Activated B cell treated with CpG ODN at 0.5 μM for 24 hours (primary cell): ENCODE data around the gene LAPTM5. TPM values are rescaled to one million over a fixed set of nuclear protein-coding genes. Genes with fewer than 3 reads are reported as not detected.

Experiments used
- ATAC-seq: fragments of 200-7000 bp; cut with Tn5 transposase; one replicate; pipeline ENCODE4 v1.10.0; 2021; ENCODE audit warnings: low read depth, mild to moderate bottlenecking, moderate library complexity
- CTCF ChIA-PET: fragments of 350-600 bp; sonication (Branson Sonifier 250); formaldehyde crosslinking; loops from one replicate; lab custom pipeline; 2021; ENCODE audit warnings: antibody characterized with exemption; lab: Charles Lee
- POLR2A ChIA-PET: fragments of 350-600 bp; sonication (Branson Sonifier 250); formaldehyde crosslinking; loops from one replicate; lab custom pipeline; 2021; ENCODE audit warnings: antibody characterized with exemption; lab: Charles Lee
- DNase-seq: peaks from one replicate; pipeline ENCODE4 v3.0.0; 2022
- H3K27ac Mint-ChIP-seq: one replicate; pipeline ENCODE4 v1.8.0; 2020; ENCODE audit warnings: mixed read lengths
- H3K27me3 Mint-ChIP-seq: one replicate; pipeline ENCODE4 v1.8.0; 2021; ENCODE audit warnings: mixed read lengths
- H3K36me3 Mint-ChIP-seq: one replicate; pipeline ENCODE4 v1.8.0; 2021; ENCODE audit warnings: low read depth, mixed read lengths
- H3K4me1 Mint-ChIP-seq: one replicate; pipeline ENCODE4 v1.8.0; 2021; ENCODE audit warnings: mixed read lengths
- H3K4me3 Mint-ChIP-seq: one replicate; pipeline ENCODE4 v1.8.0; 2020; ENCODE audit warnings: mild to moderate bottlenecking, mixed read lengths
- H3K9me3 Mint-ChIP-seq: one replicate; pipeline ENCODE4 v1.8.0; 2020; ENCODE audit warnings: mixed read lengths
- intact Hi-C: fragments of 100-400 bp; cut with micrococcal nuclease; formaldehyde crosslinking; loops from one replicate; pipeline ENCODE4 v1.15.1; 2024
- total RNA-seq: library from RNA; stranded (reverse); gene quantifications from 2 replicates; pipeline ENCODE4 v1.2.3, GENCODE V29; 2022
- TF ChIP-seq, protein P1 (sequence below): fragments of 200-600 bp; IDR thresholded peaks from one replicate; pipeline ENCODE4 v1.8.0; 2022; ENCODE audit warnings: antibody characterized with exemption, mild to moderate bottlenecking

Gene LAPTM5
- total RNA-seq, 1 donor from 2014 or later: 766 TPM

DNA sequence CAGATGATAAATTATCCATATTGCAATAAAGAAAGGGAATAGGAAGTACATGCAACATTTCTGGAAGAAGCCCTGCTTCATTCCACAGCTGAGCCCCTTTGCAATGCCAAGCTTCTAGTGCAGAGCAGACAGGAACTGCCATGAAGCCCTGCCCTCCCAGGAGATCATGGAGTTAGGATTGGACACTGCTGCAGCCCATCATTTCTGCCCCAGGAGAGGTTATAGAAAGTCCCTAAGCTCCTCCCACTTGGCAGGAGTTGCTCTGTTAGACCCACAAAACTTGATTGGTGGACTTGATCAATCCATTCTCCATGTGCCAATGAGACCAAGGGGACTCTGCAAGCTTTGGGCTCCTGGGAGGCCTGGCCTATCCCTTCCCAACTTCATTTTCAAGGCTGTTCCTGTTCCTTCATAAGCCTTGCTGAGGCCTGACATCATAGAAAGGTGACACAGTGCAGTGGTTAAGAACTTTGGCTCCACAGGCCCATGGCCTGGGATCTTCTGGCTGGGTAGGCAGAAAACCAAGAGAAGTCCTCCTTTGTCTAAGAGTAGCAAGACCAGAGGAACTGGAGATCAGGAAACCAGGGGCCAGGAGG lies 1.3 kb upstream of the LAPTM5 start:
- no peaks in the 10 kb centered on the region for H3K27me3 Mint-ChIP-seq
- TF ChIP-seq, protein P1, sequence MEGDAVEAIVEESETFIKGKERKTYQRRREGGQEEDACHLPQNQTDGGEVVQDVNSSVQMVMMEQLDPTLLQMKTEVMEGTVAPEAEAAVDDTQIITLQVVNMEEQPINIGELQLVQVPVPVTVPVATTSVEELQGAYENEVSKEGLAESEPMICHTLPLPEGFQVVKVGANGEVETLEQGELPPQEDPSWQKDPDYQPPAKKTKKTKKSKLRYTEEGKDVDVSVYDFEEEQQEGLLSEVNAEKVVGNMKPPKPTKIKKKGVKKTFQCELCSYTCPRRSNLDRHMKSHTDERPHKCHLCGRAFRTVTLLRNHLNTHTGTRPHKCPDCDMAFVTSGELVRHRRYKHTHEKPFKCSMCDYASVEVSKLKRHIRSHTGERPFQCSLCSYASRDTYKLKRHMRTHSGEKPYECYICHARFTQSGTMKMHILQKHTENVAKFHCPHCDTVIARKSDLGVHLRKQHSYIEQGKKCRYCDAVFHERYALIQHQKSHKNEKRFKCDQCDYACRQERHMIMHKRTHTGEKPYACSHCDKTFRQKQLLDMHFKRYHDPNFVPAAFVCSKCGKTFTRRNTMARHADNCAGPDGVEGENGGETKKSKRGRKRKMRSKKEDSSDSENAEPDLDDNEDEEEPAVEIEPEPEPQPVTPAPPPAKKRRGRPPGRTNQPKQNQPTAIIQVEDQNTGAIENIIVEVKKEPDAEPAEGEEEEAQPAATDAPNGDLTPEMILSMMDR: no peak
- peak overlapping the region; percentile 96 for H3K27ac Mint-ChIP-seq
- no peaks in the 10 kb centered on the region for H3K9me3 Mint-ChIP-seq
- ChIA-PET POLR2A (interaction anchor here (0.6 to 25.3 kb wide), 8 partner anchors 13 to 1491 kb away, joined by 3 to 662 read pairs (median 94); partner anchors contain the start of gene MATN1), CTCF (interaction anchor here (1.1 to 2.6 kb wide), 6 partner anchors 8 to 40 kb away, joined by 3 to 31 read pairs (median 6); no protein-coding TSS in a partner anchor)
- peaks cover 90% of the 10 kb centered on the region for H3K4me1 Mint-ChIP-seq
- ATAC-seq: no peak
- H3K36me3 Mint-ChIP-seq: peaks cover 31% of the 10 kb centered on the region
- DNase-seq: no peak
- peak overlapping the region; percentile 99 for H3K4me3 Mint-ChIP-seq
- intact Hi-C loops: no loop called here

DNA sequence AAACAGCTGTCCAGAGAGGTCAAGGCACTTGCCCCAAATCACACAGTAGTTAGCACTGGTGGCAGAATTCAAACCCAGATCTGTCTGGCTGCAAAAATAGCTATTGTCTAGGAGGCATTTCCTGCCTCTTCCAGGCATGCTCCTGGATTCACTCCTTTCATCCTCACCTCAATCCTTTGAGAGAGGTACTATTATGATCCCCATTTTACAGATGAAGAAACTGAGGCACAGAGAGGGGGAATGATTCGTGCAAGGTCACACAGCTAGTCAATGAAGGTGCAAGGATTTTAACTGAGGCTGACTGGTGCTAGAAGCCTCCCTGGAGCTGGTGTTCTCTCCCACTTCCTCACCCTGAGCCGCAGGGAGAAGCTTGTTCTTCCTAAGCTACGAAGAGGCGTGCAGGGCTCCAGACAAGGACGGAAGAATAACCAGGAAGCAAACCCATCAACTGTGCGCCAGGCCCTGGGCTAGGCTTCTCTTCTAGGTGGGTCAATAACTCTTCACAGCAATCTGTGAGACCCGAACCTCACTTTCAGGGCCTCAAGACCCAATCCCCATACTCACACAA lies 631 bp upstream of the LAPTM5 start:
- DNase-seq (no peak), ATAC-seq (no peak)
- TF ChIP-seq, protein P1: no peak
- H3K9me3 Mint-ChIP-seq: no peaks in the 10 kb centered on the region
- no peaks in the 10 kb centered on the region for H3K27me3 Mint-ChIP-seq
- ChIA-PET POLR2A (interaction anchor here (0.6 to 25.3 kb wide), 12 partner anchors 8 to 1492 kb away, joined by 3 to 662 read pairs (median 14); partner anchors contain the start of gene MATN1), CTCF (interaction anchor here (0.8 to 2.6 kb wide), 6 partner anchors 9 to 39 kb away, joined by 3 to 31 read pairs (median 6); no protein-coding TSS in a partner anchor)
- H3K4me3 Mint-ChIP-seq: peak overlapping the region; percentile 99
- H3K36me3 Mint-ChIP-seq: peaks cover 38% of the 10 kb centered on the region
- peaks cover 90% of the 10 kb centered on the region for H3K4me1 Mint-ChIP-seq
- intact Hi-C loops: no loop called here
- peak overlapping the region; percentile 96 for H3K27ac Mint-ChIP-seq

DNA sequence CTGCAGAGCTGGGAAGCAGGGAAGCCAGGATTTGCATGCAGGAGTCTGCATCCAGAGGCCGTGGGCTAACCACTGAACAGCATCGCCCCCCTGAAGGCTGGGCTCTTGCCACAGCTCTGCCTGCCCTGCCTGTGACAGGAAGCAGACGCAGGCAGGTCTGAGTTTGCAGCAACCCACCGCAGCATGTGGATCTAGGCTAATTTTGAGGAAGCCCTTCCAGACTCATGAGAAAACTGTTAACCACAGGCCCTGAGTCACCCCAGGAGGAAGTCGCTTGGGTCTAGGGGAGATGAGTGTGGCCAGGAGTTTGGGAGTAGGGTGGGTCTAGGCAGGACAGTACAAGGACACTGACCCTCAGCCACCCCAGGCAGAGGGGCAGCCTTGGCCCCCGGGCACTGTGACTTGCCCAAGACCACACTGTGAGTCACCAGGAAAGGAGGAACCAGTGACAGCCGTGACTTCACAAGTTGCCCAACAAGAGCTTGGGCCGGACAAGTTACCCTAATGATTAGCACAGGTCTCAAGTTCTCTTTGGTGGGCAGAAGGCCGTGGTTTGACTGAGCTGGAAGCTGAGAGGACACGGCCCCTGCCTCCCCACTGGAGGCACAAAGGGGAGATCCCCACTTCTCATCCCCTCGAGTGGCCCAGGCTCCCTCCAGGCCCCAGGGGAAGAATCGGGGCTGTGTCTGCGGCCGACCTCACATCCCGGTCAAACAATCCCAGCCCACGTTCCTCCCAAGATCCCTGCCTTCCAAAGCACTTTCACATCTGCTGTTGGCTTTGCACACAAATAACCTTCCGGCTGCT lies 826 bp downstream of the LAPTM5 start:
- ATAC-seq (peak; percentile 35), DNase-seq (peak; percentile 65)
- Mint-ChIP-seq H3K36me3 (peaks cover 48% of the 10 kb centered on the region), H3K9me3 (no peaks in the 10 kb centered on the region), H3K4me3 (peak overlapping the region; percentile 99), H3K4me1 (peaks cover 89% of the 10 kb centered on the region), H3K27ac (peak overlapping the region; percentile 96), H3K27me3 (no peaks in the 10 kb centered on the region)
- intact Hi-C loops: loop anchor here (1.0 kb wide), 1 partner anchor 23 kb away; no protein-coding TSS in a partner anchor
- CTCF ChIA-PET: interaction anchor here (1.4 to 3.6 kb wide), 6 partner anchors 12 to 38 kb away, joined by 5 to 31 read pairs (median 16); no protein-coding TSS in a partner anchor
- POLR2A ChIA-PET: interaction anchor here (0.6 to 25.3 kb wide), 11 partner anchors 9 to 1333 kb away, joined by 3 to 662 read pairs (median 17); partner anchors contain the start of gene MATN1
- TF ChIP-seq, protein P1: no peak

DNA sequence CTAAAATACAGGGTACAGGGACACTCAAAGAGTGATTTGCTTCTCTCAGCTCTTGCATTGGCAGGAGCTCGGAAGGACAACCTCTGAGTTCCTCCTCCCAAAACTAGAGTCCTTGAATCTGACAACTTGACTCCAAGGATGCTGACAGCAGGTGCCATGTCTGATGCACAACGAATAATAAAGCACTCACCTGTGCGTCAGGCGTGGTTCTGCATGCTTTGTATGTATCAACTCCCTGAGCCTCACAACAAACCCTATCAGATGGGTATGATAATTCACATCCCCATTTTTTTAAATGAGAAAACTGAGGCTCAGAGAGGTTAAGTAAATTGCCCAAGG lies 1.4 kb downstream of the LAPTM5 start:
- ATAC-seq: no peak
- Mint-ChIP-seq H3K4me1 (peaks cover 89% of the 10 kb centered on the region), H3K27me3 (no peaks in the 10 kb centered on the region), H3K9me3 (no peaks in the 10 kb centered on the region), H3K27ac (peak overlapping the region; percentile 96), H3K36me3 (peaks cover 52% of the 10 kb centered on the region), H3K4me3 (peak overlapping the region; percentile 99)
- ChIA-PET CTCF (interaction anchor here (1.1 to 3.6 kb wide), 6 partner anchors 12 to 37 kb away, joined by 3 to 28 read pairs (median 16); no protein-coding TSS in a partner anchor), POLR2A (interaction anchor here (1.0 to 25.3 kb wide), 7 partner anchors 10 to 50 kb away, joined by 3 to 662 read pairs (median 177); partner anchors contain the start of gene MATN1)
- intact Hi-C loops: loop anchor here (1.0 kb wide), 1 partner anchor 23 kb away; no protein-coding TSS in a partner anchor
- TF ChIP-seq, protein P1: no peak
- no peak for DNase-seq
